Measurements from ENCODE around the gene PGLYRP4.

GRCh38 chr1:153310526-153310925 lies 38.1 kb downstream of the PGLYRP4 start:
- TF ChIP-seq CTCF (IDR thresholded peaks at IDR 0.05; ENCODE audit: low read length) (no peak), EZH2phosphoT487 (IDR thresholded peaks at IDR 0.05; ENCODE audit: low read length) (no peak)
